B cell (primary cell): ENCODE results near the gene NPC1. TPM values are rescaled to one million over a fixed set of nuclear protein-coding genes. Genes with fewer than 3 reads are reported as not detected.

Experiments
- ATAC-seq: fragments of 200-7000 bp; cut with Tn5 transposase; one replicate; pipeline ENCODE4 v1.10.0; 2021; ENCODE audit warnings: low read depth, mild to moderate bottlenecking, moderate number of reproducible peaks, moderate library complexity
- CTCF ChIA-PET: fragments of 350-600 bp; sonication (Branson Sonifier 250); formaldehyde crosslinking; loops from one replicate; lab custom pipeline; 2021; ENCODE audit warnings: antibody characterized with exemption, inconsistent platforms; lab: Charles Lee
- POLR2A ChIA-PET: fragments of 350-600 bp; sonication (Branson Sonifier 250); formaldehyde crosslinking; loops from one replicate; lab custom pipeline; 2021; ENCODE audit warnings: antibody characterized with exemption; lab: Charles Lee
- DNase-seq: peaks from one replicate; pipeline ENCODE4 v3.0.0; 2013
- H2AFZ ChIP-seq: 2 replicates; pipeline ENCODE4 v1.6.1; 2012; ENCODE audit warnings: mild to moderate bottlenecking, low read depth, low read length; ENCODE audit not compliant: insufficient read depth, poor library complexity, severe bottlenecking
- H3K27ac ChIP-seq, 2 donors: 1 replicate in 1 of 2; 2 replicates in 1 of 2; pipeline ENCODE4 v1.5.1; 2012 to 2013; ENCODE audit warnings: low read length in 2 of 2, mild to moderate bottlenecking in 2 of 2, moderate library complexity in 1 of 2
- H3K27me3 ChIP-seq, 4 experiments: fragments of 200-600 bp in 1 of 4; sonication (generic) in 1 of 4; replicated peaks in 1 of 4; 1 replicate in 2 of 4; 2 replicates in 2 of 4; pipeline versions ENCODE4 v1.6.1 to v1.7.0; 2013 to 2016; ENCODE audit warnings: low read length in 3 of 4, mild to moderate bottlenecking in 2 of 4, mixed read lengths in 1 of 4, moderate library complexity in 1 of 4; ENCODE audit not compliant: insufficient read depth in 4 of 4, control insufficient read depth in 3 of 4; ENCODE audit errors: control extremely low read depth in 1 of 4
- H3K36me3 ChIP-seq, 2 experiments: replicated peaks in 1 of 2; 1 replicate in 1 of 2; 2 replicates in 1 of 2; pipeline versions ENCODE4 v1.6.1 to v1.7.1; 2013; ENCODE audit warnings: low read length in 1 of 2; ENCODE audit not compliant: insufficient read depth in 2 of 2, control insufficient read depth in 1 of 2; ENCODE audit errors: control extremely low read depth in 1 of 2, extremely low read depth in 1 of 2
- H3K4me1 ChIP-seq, 2 donors: fragments of 200-600 bp in 1 of 2; sonication (generic) in 1 of 2; 1 replicate in 1 of 2; 2 replicates in 1 of 2; pipeline versions ENCODE4 v1.5.1 to v1.6.1; 2013 to 2017; ENCODE audit warnings: low read length in 2 of 2; ENCODE audit not compliant: control insufficient read depth in 2 of 2, insufficient read depth in 2 of 2
- H3K4me2 ChIP-seq: replicated peaks from 2 replicates; pipeline ENCODE3; 2012; ENCODE audit warnings: mild to moderate bottlenecking, low read depth, low read length; ENCODE audit not compliant: poor library complexity, severe bottlenecking
- H3K4me3 ChIP-seq, 5 experiments: fragments of 200-600 bp in 1 of 5; sonication (generic) in 1 of 5; 1 replicate in 3 of 5; 2 replicates in 2 of 5; pipeline versions ENCODE4 v1.5.1 to v1.7.0; 2011 to 2016; ENCODE audit warnings: low read length in 4 of 5, mild to moderate bottlenecking in 4 of 5, low read depth in 2 of 5, control low read depth in 1 of 5, moderate library complexity in 1 of 5; ENCODE audit not compliant: insufficient read depth in 1 of 5; ENCODE audit errors: control extremely low read depth in 1 of 5, extremely low read depth in 1 of 5
- H3K79me2 ChIP-seq: fragments of 200-600 bp; sonication (generic); one replicate; pipeline ENCODE4 v1.6.0; 2016; ENCODE audit warnings: low read length; ENCODE audit not compliant: control insufficient read depth, insufficient read depth
- H3K9ac ChIP-seq: fragments of 200-600 bp; sonication (generic); 2 replicates; pipeline ENCODE4 v1.6.1; 2017; ENCODE audit warnings: mild to moderate bottlenecking, low read length, moderate library complexity
- H3K9me3 ChIP-seq, 3 donors: one replicate each; pipeline versions ENCODE4 v1.6.1 to v1.7.1; 2013; ENCODE audit warnings: low read length in 2 of 3; ENCODE audit not compliant: control insufficient read depth in 2 of 3, insufficient read depth in 1 of 3; ENCODE audit errors: control extremely low read depth in 1 of 3
- H4K20me1 ChIP-seq: 2 replicates; pipeline ENCODE4 v1.6.0; 2012; ENCODE audit warnings: mild to moderate bottlenecking, low read length; ENCODE audit not compliant: insufficient read depth, control insufficient read depth, poor library complexity, severe bottlenecking
- H3K27ac Mint-ChIP-seq: one replicate; pipeline ENCODE4 v1.8.0; 2021; ENCODE audit warnings: mixed read lengths
- H3K27me3 Mint-ChIP-seq: one replicate; pipeline ENCODE4 v1.8.0; 2021; ENCODE audit warnings: mixed read lengths
- H3K4me1 Mint-ChIP-seq: one replicate; pipeline ENCODE4 v1.8.0; 2021; ENCODE audit warnings: mixed read lengths
- H3K4me3 Mint-ChIP-seq: one replicate; pipeline ENCODE4 v1.8.0; 2021; ENCODE audit warnings: mixed read lengths
- H3K9me3 Mint-ChIP-seq: one replicate; pipeline ENCODE4 v1.8.0; 2022; ENCODE audit warnings: mixed read lengths; ENCODE audit not compliant: insufficient read depth
- CTCF ChIP-seq: fragments of 200-600 bp; IDR thresholded peaks from one replicate; pipeline ENCODE4 v1.8.0; 2022; ENCODE audit warnings: antibody characterized with exemption, mild to moderate bottlenecking
- EZH2 ChIP-seq: IDR thresholded peaks from 2 replicates; pipeline ENCODE4 v1.6.1; 2012; ENCODE audit warnings: borderline replicate concordance, low read depth, mild to moderate bottlenecking, moderate library complexity, low read length; ENCODE audit not compliant: insufficient read depth, poor library complexity, severe bottlenecking
- WGBS: methylation state at CpG from one replicate; pipeline ENCODE4 v1.1.5; 2013; ENCODE audit warnings: missing lambda C conversion rate; ENCODE audit not compliant: insufficient coverage; 5-methylcytosine and 5-hydroxymethylcytosine counted together
- intact Hi-C: fragments of 100-400 bp; cut with micrococcal nuclease; formaldehyde crosslinking; loops from one replicate; pipeline ENCODE4 v1.10.0; 2022
- polyA plus RNA-seq: library from polyadenylated mRNA; depleted of rRNA; stranded (reverse); fragments of >200 nt; gene quantifications from 2 replicates; pipeline ENCODE4 v1.2.3, GENCODE V29; 2012
- total RNA-seq, 2 donors: library from RNA; stranded (reverse); fragments of 120-200 nt in 1 of 2; gene quantifications; 1 replicate in 1 of 2; 2 replicates in 1 of 2; pipeline versions ENCODE4 v1.2.3 to v1.2.4, GENCODE V29; 2013 to 2022

The NPC1 gene
- total and polyA plus RNA-seq, 2 donors (not counting 1 experiment from before 2014, with no cell fraction given), result 17.5 to 44.4 TPM

DNA sequence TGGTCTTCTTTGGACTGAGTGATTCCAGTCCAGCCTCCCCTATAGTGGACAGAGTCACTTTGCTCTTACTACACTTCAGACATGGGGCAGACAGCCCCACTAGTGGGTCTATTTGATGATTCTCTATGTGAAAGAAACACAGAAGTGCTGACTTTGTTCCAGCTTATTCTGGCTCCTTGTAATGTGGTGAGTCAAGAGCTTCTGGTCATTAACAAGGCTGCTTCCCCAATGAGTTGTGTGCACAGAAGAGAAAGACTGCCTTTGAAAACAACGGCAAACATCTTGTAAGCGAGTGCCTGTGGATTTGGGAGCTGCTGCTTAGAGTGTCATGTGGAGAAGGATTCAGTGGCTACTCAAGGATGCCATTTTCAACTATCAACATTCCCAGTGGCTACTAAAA, 43.8 kb downstream of the NPC1 start:
- H3K27ac Mint-ChIP-seq, result no peak overlapping the region
- ChIA-PET POLR2A (interaction anchor here (0.7 kb wide), 1 partner anchor 9 kb away, joined by 5 read pairs; no protein-coding TSS in a partner anchor), CTCF (interaction anchor here (0.7 kb wide), 2 partner anchors 37 to 590 kb away, joined by 3 to 5 read pairs; no protein-coding TSS in a partner anchor)
- H3K9me3 Mint-ChIP-seq, result no peaks in the 10 kb centered on the region
- no peak overlapping the region for H3K4me3 Mint-ChIP-seq
- H2AFZ ChIP-seq, result no peak overlapping the region
- intact Hi-C loops, result no loop called here
- peaks cover 31 to 41% of the 10 kb centered on the region in 2 donors for H3K4me1 ChIP-seq
- H3K9me3 ChIP-seq, result no peaks in the 10 kb centered on the region
- peaks cover 36% of the 10 kb centered on the region for H3K4me1 Mint-ChIP-seq
- no peaks in the 10 kb centered on the region for H3K79me2 ChIP-seq
- DNase-seq (no peak), ATAC-seq (no peak)
- peaks cover 8% of the 10 kb centered on the region for H4K20me1 ChIP-seq
- H3K4me2 ChIP-seq, result no peak overlapping the region
- TF ChIP-seq CTCF, result no peak
- no peak for TF ChIP-seq EZH2
- H3K27me3 Mint-ChIP-seq, result no peaks in the 10 kb centered on the region
- H3K36me3 ChIP-seq, result peaks cover 2 to 62% of the 10 kb centered on the region in 2 experiments
- no peak overlapping the region for H3K9ac ChIP-seq
- H3K27me3 ChIP-seq, result no peaks in the 10 kb centered on the region
- WGBS, result no CpG with 5 or more reads among the region's 2 CpGs
- no peak overlapping the region for H3K4me3 ChIP-seq
- H3K27ac ChIP-seq, result no peak overlapping the region

- ChIA-PET CTCF (interaction anchor here (1.0 to 1.5 kb wide), 4 partner anchors 25 to 47 kb away, joined by 3 to 5 read pairs (median 4); no protein-coding TSS in a partner anchor), POLR2A (no interaction called here)
- no peaks in the 10 kb centered on the region for H3K9me3 Mint-ChIP-seq
- no peak overlapping the region for H3K4me3 ChIP-seq
- no peaks in the 10 kb centered on the region for H3K27me3 Mint-ChIP-seq
- H3K9ac ChIP-seq, result no peak overlapping the region
- no peaks in the 10 kb centered on the region for H3K9me3 ChIP-seq
- peaks cover 8% of the 10 kb centered on the region for H4K20me1 ChIP-seq
- peak; percentile 11 for DNase-seq
- H3K27ac ChIP-seq, result peak overlapping the region in 1 of 2 donors; percentile 12
- H3K4me2 ChIP-seq, result peak overlapping the region; percentile 28
- intact Hi-C loops, result no loop called here
- peaks cover 31 to 41% of the 10 kb centered on the region in 2 donors for H3K4me1 ChIP-seq
- H3K27me3 ChIP-seq, result no peaks in the 10 kb centered on the region
- H3K4me1 Mint-ChIP-seq, result peaks cover 36% of the 10 kb centered on the region
- 92% methylated on average over 7 of the region's 9 CpGs for WGBS
- TF ChIP-seq EZH2 (no peak), CTCF (no peak)
- peaks cover 2 to 62% of the 10 kb centered on the region in 2 experiments for H3K36me3 ChIP-seq
- peak overlapping the region; percentile 63 for H3K27ac Mint-ChIP-seq
- H3K4me3 Mint-ChIP-seq, result no peak overlapping the region
- no peak overlapping the region for H2AFZ ChIP-seq
- no peak for ATAC-seq
- H3K79me2 ChIP-seq, result no peaks in the 10 kb centered on the region
Measured at GRCh38 chr18:23541349-23542093, 44.8 kb downstream of the NPC1 start.
